ENCODE data around the gene CDIPT.

CDIPT gene

GRCh38 chr16:29824589-29825144, 38.4 kb downstream of the CDIPT start:
- no peak for DNase-seq

DNA sequence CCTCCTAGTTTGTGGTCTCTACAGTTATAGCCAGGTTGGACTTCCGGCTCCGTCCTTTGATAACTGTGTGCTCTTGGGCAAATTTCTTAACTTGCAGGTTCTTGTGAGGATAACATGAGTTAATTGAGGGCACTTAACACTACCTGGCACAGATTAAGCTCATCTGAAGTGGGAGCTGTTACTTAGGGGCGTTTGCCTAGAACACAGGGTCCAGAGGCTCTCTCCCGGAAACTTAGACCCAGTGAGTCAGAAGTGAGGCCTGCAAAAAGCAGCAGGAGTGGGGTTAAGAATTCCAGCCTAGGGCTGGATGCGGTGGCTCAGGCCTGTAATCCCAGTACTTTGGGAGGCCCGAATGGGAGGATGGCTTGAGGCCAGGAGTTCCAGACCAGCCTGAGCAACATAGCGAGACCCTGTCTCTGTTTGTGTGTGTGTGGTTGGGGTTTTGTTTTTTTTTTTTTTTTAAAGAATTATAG, 41.3 kb downstream of the CDIPT start:
- DNase-seq = no peak

GRCh38 chr16:29820730-29821642, 42.0 kb downstream of the CDIPT start:
- no peak for DNase-seq

DNA sequence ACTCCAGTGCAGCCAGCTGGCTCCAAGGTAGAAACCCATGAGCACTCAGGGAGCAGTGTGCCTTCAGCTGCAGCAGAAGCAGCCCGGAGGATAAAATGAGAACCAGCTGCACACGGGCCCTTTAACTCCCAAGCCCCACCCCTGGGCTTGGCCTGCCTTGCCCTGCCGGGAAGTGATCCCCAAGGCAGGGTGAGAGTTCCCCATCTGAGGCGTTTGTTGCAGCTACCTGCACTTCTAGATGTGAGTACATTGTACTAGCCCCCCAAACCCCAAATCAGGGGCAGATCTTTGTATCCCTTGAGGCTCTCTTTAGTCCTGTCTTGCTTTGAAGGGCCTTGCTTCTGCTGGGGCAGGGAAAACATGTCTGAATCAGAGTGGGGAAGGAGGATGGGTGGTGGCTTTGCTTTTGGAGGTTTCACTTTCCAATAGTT, 42.7 kb downstream of the CDIPT start, which contains the start of gene MVP:
Gene MVP (plus strand): TSS at position 192 of the 431 bp plus-strand sequence. CDS start 10,088 bp downstream, outside the sequence.
- no peak for DNase-seq

GRCh38 chr16:29819506-29819905, 43.5 kb downstream of the CDIPT start:
- DNase-seq = no peak

DNA sequence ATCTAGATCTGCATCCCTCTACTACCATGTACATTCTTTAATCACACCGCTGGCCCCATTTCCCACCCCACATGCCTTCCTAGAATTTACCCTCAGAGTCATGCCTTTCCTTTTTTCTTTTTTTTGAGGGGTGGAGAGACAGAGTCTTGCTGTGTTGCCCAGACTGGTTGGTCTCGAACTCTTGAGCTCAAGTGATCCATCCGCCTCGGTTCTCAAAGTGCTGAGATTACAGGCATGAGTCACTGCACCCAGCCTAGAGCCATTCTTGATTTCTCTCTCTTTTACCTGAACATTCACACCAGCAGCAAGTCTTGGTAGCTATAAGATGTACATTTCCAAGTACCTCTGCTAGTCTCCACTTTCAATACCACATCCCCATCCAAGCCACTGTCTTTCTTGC, 44.9 kb downstream of the CDIPT start:
- DNase-seq = no peak

DNA sequence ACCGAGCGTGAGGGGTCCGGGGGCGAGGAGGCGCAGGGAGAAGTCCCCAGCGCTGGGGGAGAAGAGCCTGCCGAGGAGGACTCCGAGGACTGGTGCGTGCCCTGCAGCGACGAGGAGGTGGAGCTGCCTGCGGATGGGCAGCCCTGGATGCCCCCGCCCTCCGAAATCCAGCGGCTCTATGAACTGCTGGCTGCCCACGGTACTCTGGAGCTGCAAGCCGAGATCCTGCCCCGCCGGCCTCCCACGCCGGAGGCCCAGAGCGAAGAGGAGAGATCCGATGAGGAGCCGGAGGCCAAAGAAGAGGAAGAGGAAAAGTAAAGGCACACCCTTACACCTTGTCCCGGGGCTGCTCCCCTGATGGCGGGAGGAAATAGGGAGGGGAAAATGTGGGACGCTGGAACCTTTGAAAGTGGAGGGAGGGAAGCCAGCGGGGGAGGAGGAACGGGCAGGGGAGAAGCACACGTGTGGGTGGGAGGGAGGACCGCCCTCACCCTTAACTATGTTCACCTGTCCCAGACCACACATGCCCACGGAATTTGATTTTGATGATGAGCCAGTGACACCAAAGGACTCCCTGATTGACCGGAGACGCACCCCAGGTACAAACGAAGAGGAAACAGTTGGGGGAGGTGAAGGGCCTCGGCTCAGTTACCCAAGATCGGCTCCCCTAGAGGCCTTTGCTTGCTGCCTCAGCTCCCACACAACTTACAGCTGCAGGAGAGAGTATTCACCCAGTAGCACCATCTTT, 46.2 kb downstream of the CDIPT start:
- no peak for DNase-seq

DNA sequence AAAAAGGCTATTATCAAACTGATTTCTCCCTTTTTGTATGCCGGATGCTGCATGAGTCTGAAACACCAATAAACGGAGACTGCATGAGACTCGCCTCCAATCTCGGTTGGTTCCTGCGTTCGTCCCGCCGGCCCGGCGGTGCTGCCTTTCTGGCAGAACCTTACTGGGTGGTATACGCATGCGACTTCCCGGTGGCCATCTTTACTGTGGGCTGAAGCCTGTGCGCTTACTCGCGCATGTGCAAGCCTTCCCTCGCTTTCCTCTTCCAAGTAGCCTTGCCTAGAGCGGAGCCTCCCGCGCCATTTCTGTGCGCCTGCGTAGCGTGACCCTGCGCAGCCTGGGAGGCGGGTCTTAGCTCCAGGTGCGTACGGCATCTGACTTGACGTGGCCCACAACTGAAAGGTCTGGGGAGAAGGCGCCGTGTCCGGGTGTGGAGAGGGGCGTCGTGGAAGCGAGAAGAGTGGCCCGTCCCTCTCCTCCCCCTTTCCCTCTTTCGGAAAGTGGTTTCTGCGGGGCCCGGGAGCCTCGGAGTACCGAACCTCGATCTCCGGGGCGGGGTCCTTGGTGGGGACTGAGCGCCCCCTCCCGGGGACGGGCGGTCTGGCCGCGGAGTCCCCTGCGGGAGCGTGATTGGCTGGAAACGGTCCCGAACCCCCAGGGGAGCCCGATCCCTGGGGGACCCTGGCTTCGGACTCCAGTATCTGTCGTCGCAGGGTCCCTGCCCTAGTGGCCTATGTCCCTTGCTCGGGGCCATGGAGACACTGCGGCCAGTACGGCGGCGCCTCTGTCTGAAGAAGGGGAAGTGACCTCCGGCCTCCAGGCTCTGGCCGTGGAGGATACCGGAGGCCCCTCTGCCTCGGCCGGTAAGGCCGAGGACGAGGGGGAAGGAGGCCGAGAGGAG, 47.0 kb downstream of the CDIPT start, which contains the start of gene PAGR1:
Gene PAGR1 (plus strand): TSS at position 360 of the 901 bp plus-strand sequence. CDS start 374 bp downstream, at position 734.
- peak; percentile 97 for DNase-seq

DNA sequence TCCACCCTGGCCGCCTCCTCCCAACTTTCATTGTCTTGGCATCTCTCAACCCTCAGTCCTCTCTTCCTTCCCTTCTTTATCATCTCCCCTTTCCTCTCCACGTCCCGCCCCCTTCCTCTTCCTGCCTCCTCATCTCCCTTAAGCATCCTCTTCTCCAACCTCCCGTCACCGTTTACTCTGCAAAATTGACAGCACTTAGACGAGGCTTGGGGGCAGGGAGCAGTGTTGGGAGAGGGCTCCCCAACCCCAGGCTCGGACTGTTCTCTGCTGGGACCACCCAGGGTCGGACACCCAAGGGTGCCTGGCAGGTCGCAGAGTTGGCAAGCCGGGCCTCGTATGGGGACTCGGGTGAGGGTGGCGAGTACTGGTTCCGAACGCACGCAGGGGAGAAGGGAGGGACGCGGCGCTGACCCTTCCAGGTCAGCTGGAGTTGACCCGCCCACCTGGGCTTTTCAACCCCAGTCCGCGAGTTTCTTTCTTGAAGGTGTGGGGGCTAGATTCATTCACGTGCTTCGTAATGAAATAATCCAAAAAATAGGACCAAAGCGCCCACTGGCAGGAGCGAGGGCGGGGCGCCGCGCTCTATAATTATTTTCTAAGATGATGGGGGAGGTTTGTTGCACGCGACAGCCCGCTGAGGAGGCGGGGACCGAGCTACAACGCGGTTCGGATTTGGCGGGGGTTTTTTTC, 47.8 kb downstream of the CDIPT start:
- DNase-seq = no peak

GRCh38 chr16:29814592-29814991, 48.4 kb downstream of the CDIPT start:
- DNase-seq = no peak

DNA sequence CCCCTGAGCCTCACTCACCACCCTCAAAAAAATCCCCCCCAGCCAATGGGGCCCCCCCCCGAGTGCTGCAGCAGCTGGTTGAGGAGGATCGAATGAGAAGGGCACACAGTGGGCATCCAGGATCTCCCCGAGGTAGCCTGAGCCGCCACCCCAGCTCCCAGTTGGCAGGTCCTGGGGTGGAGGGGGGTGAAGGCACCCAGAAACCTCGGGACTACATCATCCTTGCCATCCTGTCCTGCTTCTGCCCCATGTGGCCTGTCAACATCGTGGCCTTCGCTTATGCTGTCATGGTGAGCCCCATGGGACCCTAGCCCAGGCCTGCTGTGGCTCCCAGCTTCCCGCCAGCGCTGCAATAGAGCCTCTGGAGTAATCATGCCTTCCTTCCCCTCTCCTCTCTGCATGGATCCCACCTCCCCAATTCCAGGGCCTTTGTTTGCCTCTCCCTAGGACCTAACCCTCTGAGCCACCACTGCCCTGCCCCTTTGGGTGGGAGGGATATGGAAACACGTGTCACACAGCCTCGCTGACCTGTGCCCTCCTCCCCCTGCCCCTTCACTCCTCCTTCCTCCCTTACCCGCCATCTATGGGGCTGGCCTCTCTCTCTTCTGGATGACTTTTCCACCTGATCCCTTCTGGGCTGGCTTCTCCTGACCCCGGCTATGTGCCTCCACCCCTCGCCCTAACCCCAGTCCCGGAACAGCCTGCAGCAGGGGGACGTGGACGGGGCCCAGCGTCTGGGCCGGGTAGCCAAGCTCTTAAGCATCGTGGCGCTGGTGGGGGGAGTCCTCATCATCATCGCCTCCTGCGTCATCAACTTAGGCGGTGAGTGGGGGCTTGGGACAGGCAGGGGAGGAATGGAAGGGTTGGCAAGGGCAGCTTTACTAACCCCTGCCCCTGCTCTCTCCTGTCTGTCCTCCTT, 49.1 kb downstream of the CDIPT start:
- DNase-seq = no peak

GRCh38 chr16:29812754-29813643, 50.0 kb downstream of the CDIPT start:
- no peak for DNase-seq

DNA sequence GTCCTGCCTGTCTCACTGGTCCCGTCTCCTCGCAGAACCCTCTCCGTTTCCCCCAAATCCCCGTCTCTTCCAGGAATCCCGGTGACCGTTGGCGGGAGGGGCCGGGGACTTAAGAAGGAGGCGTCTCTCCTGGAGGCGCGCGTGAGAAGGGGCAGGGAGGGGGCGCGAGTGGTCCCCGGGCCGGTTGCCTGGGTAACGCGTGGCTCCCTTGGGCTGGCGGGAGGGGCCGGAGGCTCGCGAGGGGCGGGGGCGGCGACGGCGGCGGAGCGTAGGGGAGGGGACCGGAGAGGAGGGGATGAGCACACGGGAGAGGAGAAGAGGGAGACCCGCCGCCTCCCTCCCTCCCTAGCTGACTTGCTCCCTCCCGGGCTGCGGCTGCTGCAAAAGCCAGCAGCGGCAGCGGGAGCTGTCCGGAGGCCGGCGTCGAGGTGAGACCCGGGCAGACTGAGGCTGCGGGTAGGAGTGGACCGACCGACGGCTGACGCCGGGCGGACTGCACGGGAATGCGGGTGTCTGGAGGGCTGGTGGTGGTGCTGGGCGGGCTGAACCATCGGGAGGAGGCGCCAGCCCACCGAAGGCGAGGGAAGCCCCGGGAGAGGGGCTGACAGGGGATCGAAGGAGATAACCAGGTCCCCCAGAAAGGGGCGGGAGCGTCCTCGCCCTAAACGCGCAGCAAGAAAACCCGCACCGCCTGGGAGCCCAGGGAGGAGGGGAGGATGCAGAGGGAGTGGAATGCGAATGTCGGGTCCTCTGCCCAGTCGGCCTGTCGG, 50.9 kb downstream of the CDIPT start, which contains the start of gene PRRT2:
Gene PRRT2 (plus strand): TSS at position 298 of the 770 bp plus-strand sequence. CDS start 862 bp downstream, outside the sequence.
- DNase-seq = peak; percentile 20

DNA sequence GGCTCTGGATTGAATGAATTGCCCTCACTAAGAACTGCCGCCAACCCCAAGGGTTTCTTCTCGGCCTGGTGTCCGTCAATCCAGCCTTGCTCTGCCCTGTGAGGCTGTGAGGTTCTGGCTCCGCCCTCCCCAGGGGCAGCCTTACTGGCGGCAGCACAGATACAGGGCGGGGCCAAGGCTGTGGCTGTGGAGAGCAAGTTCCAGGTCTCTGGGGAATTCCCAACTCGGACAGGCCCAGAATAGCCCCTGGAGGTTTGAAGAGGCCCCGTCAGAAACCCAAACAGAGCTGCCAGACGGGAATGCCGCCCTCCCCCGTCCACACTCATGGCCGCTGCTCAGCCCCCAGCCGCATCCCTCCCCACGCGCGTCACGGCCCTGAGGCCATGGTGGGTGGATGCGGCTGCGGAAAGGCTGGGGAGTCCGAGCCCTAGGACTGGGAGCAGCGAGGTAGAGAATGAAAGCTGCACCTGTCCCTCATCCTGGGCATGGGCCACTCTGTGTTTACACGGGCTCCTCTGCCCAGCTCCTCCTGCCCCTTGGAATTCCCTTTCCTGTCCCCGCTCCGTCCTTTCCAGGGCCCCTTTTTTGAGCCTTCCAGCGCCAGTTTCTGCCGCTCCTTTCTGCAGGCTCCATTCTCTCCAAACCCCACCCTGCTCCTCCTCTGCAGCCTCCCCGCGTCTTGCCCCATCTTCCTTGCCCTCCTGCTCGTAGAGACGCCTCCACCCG, 51.7 kb downstream of the CDIPT start:
- peak; percentile 63 for DNase-seq

DNA sequence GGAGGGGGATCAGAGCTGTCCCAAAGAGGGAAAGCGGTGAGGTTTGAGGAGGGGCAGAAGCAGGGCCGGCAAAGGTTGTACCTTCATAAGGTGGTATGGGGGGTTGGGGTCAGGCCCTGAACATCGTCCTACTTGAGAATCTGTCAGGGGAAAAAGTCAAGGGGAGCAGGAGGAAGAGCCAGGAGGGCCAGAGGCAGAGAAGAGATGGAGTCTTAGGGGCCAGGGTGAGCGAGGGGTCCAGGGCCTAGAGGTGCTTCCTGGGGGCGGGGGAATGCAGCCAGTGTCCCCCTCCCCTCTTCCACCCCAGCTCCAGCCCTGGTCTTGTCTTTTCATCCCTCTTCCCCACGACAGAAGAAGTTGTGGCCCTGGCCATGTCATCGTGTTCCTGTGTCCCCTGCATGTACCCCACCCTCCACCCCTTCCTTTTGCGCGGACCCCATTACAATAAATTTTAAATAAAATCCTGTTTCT, 52.3 kb downstream of the CDIPT start:
- DNase-seq = no peak

- DNase-seq = no peak
These were observed 53.0 kb downstream of the CDIPT start for GRCh38 chr16:29809850-29810698.

Data from NCI-H2107 (cell line).